GM19351 (cell line): ENCODE data around the gene SUSD4.

Experiments used
- ATAC-seq: cut with Tn5 transposase; IDR thresholded peaks from one replicate; pipeline ENCODE4 v1.9.1; 2021; ENCODE audit warnings: mild to moderate bottlenecking, moderate library complexity; ENCODE audit not compliant: unreplicated experiment

The SUSD4 gene

GRCh38 chr1:223197923-223198627 lies 165.9 kb downstream of the SUSD4 start:
- no peak for ATAC-seq

- ATAC-seq = peak; percentile 79
These were observed 173.9 kb downstream of the SUSD4 start for GRCh38 chr1:223189903-223190724.

GRCh38 chr1:223189525-223189902 lies 174.5 kb downstream of the SUSD4 start:
- no peak for ATAC-seq

GRCh38 chr1:223188618-223189356 lies 175.2 kb downstream of the SUSD4 start:
- ATAC-seq = no peak

- no peak for ATAC-seq
These were observed 177.2 kb downstream of the SUSD4 start for GRCh38 chr1:223186800-223187199.

GRCh38 chr1:223183268-223183862 lies 180.6 kb downstream of the SUSD4 start:
- ATAC-seq = no peak

- ATAC-seq = no peak
These were observed 183.2 kb downstream of the SUSD4 start for GRCh38 chr1:223180731-223181321.

GRCh38 chr1:223179786-223180185 lies 184.2 kb downstream of the SUSD4 start:
- no peak for ATAC-seq

GRCh38 chr1:223179280-223179679 lies 184.7 kb downstream of the SUSD4 start:
- no peak for ATAC-seq

GRCh38 chr1:223177681-223178080 lies 186.3 kb downstream of the SUSD4 start:
- no peak for ATAC-seq

- no peak for ATAC-seq
These were observed 187.5 kb downstream of the SUSD4 start for GRCh38 chr1:223176437-223176836.

- ATAC-seq = no peak
These were observed 188.3 kb downstream of the SUSD4 start for GRCh38 chr1:223175633-223176032.

GRCh38 chr1:223175032-223175431 lies 188.9 kb downstream of the SUSD4 start:
- ATAC-seq = no peak
